Uterus (tissue), 2 donors: Measurements from ENCODE around the gene EBLN1.

Source experiments
- CTCF ChIP-seq, 4 experiments: fragments of 200-600 bp in 2 of 4; fragments of 450-650 bp in 2 of 4; sonication (generic) in 2 of 4; IDR thresholded peaks; one replicate each; pipeline ENCODE4 v1.5.1; 2016 to 2019; ENCODE audit warnings: antibody characterized with exemption in 4 of 4, mild to moderate bottlenecking in 2 of 4, moderate library complexity in 1 of 4
- POLR2A ChIP-seq, 2 donors: fragments of 450-650 bp; IDR thresholded peaks; one replicate each; pipeline ENCODE4 v1.6.1; 2016; ENCODE audit warnings: antibody characterized with exemption in 2 of 2, mild to moderate bottlenecking in 1 of 2, moderate library complexity in 1 of 2

- no peak for TF ChIP-seq POLR2A (IDR thresholded peaks at IDR 0.05)
- no peak for TF ChIP-seq CTCF (IDR thresholded peaks at IDR 0.05)
Measured at GRCh38 chr10:22245567-22245966, 27.8 kb upstream of the EBLN1 start.
